OCI-M2 (cell line): ENCODE results near the gene TSPAN31.
A peak's percentile ranks its signal among the peaks of the same experiment; 100 is the strongest.
"Not testable (repeated sequence)": the region's sequence is repeated elsewhere in the genome, so short reads cannot be mapped to it uniquely, and the experiment has no call there.

ENCODE experiments used
- DNase-seq: peaks from one replicate; lab custom pipeline; 2025; ENCODE audit not compliant: unreplicated experiment; lab: John Stamatoyannopoulos, UW

TSPAN31 gene

DNA sequence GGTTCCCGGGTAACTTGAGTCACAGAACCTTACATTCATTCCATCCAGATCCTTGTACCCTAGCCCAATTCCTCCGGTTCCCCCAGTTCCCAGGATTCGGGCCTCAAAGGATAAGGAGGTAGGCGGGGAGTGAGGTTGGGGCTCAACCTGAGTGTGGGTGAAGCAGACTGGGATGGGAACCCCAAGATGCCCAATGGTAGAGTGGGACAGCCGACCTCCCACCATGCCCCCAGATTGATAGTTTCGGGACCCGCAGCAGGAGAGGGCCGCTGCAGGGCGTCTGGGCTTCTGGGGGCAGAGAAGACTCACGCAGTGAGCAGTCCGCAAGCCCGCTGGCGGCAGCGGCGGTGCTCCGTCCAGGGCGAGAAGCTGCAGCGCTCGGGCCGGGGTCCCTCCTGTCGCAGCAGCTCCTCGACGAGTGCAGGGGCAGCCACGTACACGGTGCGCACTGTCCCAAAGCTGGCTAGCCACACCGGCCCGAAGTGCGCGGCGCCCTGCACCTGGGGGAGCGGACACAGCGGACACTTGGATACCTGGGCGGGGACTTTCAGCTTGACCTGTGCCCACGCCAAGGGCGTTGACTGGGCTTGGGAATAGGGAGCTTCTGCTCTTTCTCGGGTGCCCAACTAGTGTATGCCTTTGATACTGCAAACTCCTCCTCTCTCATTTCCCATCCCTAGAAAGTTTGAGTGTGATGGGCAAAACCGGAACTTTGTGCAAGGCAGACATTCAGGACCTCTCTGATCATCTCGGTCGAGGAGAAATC, 21.0 kb downstream of the TSPAN31 start:
- DNase-seq, result no peak

DNA sequence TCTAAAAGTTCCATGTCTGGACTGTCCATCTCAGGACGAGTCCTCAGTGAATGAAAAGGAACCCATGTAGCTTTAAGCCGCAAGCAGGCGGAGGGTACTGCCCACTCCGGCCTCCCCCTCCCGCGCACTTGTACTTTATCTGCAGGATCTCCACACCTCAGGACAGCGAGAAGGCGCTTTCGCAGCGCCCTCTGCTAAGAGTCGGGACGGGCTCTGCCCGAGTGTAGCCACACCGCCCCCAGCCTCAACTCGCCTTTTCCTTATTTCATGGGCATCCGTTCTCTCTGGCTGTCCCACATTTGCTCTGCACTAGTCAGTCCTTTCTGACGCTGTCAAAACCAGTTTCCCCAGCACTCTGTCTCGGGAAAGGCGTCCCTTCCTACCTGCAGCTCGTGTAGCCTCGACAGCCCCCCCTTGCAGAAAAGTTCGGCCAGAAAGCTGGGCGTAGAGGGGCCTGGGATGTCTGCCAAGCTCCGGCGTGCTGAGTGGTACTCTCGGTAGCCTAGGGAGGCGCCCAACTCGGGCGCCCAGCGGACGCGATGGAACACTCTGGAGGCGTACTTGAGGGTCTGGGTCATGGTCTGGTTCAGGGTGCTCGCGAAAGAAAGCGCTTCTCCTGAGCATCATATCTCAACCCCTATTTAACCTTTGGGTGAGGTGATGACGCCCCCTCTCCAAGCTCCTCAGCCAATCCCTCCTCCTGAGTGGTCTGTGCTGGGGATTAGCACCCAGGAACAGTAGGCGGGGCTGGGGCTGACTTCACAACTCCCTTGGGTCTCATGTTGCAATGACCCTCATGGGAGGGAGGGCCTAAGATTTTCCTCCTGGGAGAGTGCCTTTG, 21.8 kb downstream of the TSPAN31 start, which contains the start of gene CYP27B1:
Gene CYP27B1, minus strand, starts transcription at position 615 of the 841 bp plus-strand sequence. Its CDS starts 37 bp downstream, at position 578.
- DNase-seq, result no peak

DNA sequence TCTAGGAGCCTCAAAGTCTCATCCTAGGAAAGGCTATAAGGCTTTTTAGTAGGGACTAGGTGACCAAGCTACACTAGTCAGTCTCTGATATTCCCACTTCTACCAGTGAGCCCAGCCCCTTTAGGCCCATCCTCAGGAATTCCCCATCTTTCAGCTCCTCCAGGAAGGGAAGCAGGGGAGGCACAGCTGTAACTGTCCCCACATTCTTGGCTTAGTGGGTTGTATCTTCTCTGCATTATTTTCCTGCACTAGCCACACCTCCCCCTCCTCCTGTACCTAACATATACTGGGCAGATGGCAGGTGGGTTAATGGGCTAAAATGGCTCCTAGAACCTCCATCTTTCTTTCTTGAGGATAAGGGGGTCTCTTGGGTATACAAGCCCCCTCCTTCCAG, 22.5 kb downstream of the TSPAN31 start:
- no peak for DNase-seq

DNA sequence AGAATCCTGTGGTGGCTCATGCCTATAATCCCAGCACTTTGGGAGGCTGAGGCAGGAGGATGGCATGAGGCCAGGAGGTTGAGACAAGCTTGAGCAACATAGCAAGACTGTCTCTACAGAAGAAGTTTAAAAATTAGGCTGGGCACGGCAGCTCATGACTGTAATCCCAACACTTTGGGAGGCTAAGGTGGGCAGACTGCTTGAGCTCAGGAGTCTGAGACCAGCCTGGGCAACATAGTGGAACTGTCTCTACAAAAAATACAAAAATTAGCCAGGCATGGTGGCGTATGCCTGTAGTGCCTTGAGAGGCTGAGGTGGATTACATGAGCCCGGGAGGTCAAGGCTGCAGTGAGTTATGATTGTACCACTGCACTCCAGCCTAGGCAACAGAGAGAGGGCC, 23.0 kb downstream of the TSPAN31 start:
- no peak for DNase-seq

DNA sequence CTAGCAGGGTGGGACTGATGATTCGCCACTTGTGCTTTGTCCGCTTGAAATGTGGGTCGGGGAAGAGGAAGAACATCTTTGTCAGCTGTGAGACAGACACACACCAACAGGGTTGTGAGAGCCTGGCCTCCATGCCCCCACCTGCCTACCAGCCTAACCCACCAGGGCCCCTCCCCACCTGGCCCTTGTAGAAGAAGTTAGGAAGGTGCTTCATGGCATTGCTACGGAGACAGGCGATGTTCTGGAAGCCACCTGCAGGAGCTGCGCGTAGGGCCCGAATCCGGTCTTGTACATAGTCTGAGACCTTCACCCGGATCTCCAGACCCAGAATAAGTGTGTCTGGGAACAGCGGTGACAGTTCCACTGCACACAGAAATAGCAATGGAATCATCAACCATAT, 24.8 kb downstream of the TSPAN31 start:
- no peak for DNase-seq

DNA sequence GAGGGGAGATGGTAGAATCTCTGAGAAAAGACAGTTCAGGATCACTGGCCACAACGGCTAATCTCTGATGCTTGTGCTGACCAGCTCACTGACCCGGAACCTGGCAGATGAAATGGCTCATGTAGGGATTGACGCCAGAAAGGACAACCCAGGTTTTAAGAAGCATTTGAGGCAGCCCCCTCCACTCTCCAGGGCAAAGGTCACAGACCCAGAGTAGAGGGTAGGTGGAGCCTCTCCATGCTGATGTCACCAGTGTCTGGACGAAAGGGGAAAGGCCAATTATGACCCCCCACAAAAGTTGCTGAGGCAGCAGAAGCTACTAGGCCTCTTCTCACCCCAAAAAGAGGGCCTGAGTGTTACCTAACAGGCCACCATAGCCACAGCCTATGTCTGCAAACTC, 25.9 kb downstream of the TSPAN31 start:
- no peak for DNase-seq

DNA sequence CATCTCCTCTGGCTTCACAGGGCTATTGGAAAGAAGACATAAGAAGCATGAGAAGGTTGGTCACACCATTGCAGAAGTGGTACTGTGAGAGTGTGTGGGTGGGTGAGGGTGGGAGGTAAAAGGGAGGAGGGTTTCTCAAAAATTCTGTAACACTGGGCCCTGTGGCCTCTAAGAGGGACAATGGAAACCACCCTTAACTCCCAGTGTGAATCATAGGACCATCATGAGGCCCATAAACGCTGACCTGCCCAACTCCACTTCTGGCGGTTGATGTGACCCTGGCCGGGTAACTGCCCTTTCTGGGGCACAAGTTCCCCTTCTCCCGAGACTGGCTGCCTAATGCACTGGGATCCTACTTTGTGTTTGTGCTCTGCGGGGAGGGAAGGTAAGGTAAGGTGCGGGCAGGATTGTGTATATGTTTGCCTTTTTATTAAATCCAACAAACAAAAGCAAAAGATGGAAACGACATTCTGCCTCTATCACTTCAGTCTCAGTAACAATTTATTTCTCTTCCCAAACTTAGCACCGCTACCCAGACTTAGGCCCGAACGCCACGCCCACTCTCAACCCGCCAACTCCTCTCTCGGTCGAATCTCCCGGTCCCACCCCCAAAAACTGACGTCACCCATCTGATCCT, 26.5 kb downstream of the TSPAN31 start:
- peak; percentile 86 for DNase-seq

DNA sequence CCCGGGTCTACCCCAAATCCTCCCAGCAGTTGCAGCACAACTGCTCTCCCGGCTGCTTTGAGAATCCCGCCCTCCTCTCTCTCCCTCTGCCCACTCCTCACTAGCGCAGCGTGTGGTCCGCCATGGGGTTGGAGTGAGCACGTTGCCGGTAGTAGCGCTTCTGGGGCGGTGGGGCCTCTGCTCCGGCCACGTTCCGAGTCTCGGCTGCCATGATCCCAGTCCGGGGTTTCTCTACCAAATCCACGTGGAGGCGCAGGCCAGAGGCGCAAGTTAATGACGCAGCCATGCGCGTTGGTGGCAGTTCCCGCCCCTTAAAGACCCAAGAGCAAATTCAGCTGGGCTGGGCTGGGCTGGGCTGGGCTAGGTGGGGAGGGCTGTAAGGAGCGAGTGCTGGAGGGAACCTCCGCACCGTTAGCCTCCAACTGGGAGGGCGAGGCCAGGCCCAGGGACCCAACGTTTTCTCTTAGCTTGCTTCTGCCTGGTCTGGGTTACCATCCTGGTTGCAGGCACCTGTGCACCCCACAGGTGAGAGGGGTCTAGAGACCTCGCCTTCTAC, 27.1 kb downstream of the TSPAN31 start, which contains the start of gene METTL1:
Gene METTL1, minus strand, starts transcription at position 233 of the 556 bp plus-strand sequence. Its CDS starts 22 bp downstream, at position 211.
- peak; percentile 86 for DNase-seq

DNA sequence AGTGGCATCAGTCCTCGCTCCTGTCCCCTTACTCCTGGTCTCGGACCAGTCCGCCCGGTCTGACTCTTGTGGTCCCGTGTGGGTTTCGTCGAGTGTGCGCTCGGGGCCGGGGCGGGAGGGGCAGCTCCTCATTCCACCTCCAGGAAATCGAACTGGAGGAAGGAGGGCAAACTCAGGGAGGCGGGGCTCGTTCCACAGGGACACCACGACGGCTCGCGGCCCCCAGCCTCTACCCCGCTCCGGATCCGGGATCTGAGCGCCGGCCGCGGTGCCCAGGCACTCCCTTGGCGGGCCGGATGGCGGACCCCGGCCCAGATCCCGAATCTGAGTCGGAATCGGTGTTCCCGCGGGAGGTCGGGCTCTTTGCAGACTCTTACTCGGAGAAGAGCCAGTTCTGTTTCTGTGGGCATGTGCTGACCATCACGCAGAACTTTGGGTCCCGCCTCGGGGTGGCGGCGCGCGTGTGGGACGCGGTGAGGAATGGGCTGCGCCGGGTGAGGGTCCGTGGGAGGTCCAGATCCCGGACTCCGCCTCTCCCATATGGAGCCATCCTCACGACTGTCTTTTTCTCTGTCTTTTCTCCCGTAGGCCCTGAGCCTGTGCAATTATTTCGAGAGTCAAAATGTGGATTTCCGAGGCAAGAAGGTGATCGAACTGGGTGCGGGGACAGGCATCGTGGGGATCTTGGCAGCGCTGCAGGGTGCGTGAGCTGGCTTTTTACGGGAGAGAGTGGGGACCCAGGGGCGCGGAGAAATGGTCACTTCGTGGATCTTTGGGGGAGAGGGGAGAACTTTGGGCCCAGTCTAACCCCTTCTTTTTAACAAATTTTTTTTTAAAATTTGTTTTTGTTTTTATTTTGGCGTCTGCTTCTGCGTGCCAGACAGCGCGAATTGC, 27.8 kb downstream of the TSPAN31 start, which contains the start of gene EEF1AKMT3:
Gene EEF1AKMT3, plus strand, starts transcription at position 186 of the 894 bp plus-strand sequence. Its CDS starts 111 bp downstream, at position 297.
- DNase-seq, result no peak

DNA sequence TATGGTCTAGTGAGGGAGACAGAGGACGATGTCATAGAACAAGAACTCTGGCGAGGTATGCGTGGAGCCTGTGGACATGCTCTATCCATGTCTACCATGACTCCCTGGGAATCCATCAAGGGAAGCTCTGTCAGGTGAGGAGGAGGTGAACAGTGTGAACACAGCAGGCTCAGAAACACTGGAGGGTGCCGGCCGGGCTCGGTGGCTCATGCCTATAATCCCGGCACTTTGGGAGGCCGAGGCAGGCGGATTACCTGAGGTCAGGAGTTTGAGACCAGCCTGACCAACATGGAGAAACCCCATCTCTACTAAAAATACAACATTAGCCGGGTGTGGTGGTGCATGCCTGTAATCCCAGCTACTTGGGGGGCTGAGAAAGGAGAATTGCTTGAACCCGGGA, 29.8 kb downstream of the TSPAN31 start:
- not testable (repeated sequence) for DNase-seq

DNA sequence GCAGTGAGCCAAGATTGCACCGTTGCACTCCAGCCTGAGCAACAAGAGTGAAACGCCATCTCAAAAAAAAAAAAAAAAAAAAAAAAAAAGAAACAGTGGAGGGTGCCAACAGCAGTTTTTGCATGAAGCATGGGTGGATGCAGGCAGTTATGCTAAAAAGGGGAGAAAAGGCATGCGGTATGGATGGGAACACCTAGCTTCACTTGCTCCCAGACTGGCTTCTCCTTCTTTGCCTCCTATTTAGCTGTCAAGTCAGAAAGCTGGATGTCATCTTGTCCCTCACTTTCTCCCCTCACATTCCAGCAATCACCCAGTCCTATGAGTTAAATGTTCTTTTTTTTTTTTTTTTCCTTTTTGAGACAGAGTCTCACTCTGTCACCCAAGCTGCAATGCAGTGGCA, 30.2 kb downstream of the TSPAN31 start:
- no peak for DNase-seq

DNA sequence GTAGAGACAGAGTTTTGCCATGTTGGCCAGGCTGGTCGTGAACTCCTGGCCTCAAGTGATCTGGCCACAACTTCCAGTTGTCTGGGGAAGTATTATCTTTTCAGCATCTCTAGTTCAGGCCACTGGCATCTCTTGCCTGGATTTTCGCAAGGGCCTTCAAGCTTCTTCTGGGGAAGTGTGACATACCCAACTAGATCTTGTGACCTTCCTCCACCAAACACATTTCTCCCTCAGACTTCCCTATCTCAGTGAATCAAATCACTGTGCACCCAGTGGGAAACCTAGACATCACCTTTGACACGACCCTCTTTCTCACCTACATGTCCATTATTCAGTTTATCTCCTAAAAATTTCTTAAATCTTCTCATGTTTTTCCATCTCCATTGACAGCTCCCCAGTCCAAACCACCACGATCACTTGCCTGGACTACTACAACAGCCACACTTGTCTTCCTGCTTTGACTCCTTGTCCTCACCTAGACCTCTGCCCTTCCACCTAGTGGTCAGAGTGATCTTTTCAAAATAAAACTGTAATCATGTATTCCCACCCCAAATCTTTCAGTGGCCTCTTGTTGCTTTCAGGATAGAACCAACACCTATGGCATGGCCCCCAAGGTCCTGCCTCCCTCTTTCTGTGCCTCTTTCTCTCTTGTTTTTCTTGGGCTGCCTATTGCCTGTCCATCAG, 30.9 kb downstream of the TSPAN31 start:
- no peak for DNase-seq

DNA sequence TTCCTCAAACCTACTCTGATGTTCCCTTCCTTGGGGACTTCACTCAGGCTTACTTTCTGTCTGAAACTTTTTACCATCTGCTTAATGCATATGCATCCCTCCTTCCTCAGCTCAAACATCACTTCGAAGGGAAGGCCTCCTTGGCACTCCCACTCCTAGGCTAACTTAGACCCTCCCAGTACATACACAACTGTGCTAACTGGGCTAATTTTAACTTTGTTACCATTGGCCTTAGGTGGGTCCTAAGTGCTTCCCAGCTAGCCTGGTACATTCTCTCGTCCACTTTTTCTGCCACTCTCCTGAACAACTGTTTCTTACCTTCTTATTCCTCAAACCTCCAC, 31.4 kb downstream of the TSPAN31 start:
- DNase-seq, result no peak

DNA sequence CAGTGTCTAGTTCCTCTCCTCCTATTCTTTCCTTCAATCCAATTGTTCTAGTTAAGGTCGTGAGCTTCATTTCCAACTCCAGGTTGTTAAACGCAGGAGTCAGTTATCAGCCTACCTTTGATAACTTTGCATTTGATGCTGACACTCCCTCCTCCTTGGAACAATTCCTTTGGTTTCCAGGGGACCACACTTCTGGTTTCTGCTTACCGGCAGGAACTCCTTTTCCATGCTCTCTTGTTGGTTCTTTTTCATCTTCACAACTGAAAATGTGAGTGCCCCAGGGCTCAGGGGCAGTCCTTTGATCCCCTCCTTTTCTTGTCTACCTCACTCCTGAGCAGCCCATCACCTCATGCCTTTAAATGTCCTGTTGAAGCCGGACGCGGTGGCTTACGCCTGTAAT, 32.5 kb downstream of the TSPAN31 start:
- DNase-seq, result no peak

DNA sequence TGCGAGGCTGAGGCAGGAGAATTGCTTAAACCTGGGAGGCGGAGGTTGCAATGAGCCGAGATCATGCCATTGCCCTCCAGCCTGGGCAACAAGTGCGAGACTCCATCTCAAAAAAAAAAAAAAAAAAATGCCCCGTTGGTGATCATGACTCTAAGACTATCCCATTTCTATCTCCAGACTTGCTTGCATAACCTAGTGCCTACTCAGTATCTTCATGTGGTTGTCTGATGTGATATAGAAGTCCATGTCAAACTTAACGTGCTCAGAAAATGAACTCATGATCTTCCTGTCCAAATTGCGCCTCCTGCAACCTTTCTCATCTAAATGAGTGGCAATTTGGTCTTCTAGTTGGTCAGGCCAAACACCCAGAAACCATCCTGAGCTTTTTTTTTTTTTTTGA, 33.1 kb downstream of the TSPAN31 start:
- DNase-seq, result no peak

DNA sequence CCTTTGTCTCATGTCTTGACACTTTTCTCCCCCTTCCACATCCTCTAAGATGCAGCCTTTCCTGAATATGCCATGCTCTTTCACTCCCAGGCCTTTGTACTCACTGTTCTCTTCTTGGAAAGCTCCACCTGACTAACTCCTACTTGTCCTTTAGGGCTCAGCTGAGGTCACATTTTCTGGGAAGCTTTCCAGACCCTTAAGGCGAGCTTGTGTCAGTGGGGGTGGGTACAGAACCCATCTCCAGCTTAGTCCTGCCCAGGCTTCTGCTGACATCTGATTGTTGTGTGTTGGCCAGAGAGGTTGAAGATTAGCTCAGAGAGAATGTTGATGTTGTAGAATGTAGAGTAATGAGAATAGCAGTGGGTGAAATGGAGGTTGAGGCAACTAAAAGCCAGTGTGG, 34.9 kb downstream of the TSPAN31 start:
- DNase-seq, result no peak

DNA sequence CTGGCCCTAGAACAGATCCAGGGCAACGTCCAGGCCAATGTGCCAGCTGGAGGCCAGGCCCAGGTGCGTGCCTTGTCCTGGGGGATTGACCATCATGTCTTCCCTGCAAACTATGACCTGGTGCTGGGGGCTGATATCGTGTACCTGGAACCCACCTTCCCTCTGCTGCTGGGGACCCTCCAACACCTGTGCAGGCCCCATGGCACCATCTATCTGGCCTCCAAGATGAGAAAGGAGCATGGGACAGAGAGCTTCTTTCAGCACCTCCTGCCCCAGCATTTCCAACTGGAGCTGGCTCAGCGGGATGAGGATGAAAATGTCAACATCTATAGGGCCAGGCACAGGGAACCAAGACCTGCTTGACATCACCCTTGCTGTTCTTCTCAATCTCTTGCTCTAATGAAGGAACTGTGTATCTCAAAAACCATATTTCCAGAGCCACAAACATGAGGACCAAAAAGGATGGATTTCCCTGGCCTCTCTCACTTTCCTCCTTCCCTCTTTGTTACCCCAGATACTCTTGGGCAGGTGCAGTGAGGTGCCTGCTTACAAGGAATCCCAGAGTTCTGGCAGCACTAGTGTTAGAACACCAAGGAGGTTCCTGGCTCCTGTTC, 35.6 kb downstream of the TSPAN31 start:
- no peak for DNase-seq

DNA sequence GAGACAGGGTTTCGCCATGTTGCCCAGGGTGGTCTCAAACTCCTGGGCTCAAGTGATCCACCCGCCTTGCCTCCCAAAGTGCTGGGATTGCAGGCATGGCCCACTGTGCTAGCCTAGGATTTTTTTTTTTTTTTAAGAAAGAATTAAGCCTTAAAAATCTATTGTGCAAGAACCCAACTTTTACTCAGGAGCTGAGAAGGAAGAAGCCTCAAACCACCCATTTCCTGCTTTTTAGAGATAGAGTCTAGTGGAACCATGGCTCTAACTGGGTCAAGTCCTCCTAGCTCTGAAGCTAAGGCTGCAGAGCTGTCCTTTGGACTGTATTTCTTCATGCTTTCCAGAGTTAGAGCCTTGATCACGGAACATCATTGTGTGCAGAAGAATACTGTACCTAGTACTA, 36.4 kb downstream of the TSPAN31 start:
- no peak for DNase-seq

DNA sequence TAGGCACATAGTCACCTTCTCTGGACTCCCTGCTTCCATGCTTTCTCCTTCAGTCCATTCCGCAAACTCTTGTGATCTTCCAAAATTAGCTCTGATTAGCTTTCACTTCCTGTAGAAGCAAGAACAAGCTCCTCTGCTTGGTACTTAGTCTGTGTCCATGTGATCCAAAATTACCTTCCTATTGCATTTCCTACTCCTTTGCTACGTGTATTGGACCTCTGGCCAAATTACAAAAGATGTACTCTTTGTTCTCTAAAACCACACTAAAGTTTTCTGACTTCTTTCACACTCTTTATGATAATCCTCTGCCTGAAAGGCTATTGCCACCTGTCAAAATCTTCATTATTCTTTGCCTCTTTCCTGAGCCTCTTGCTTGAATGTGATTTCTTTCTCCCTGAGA, 37.0 kb downstream of the TSPAN31 start:
- DNase-seq, result no peak
